ENCODE results near the gene MDM4.
"Not testable (repeated sequence)": the region's sequence is repeated elsewhere in the genome, so short reads cannot be mapped to it uniquely, and the experiment has no call there.

The MDM4 gene

GRCh38 chr1:204520834-204521709, 4.9 kb downstream of the MDM4 start:
- H3K9ac ChIP-seq (ENCODE audit: low read depth, low read length) = no peak overlapping the region
- H3K4me1 ChIP-seq (ENCODE audit: insufficient read depth, low read length) = peaks cover 4% of the 10 kb centered on the region; the same call in 1 of the 2 replicates
- peaks cover 5% of the 10 kb centered on the region; the same call in 1 of the 2 replicates for H3K9me3 ChIP-seq (ENCODE audit: control insufficient read depth, insufficient read depth, low read length)
- peaks cover 4% of the 10 kb centered on the region for H3K36me3 ChIP-seq (ENCODE audit: insufficient read depth, low read length)

GRCh38 chr1:204521941-204522521, 5.8 kb downstream of the MDM4 start:
- not testable (repeated sequence) for H3K36me3 ChIP-seq (ENCODE audit: insufficient read depth, low read length); H3K4me1 ChIP-seq (ENCODE audit: insufficient read depth, low read length); H3K9me3 ChIP-seq (ENCODE audit: control insufficient read depth, insufficient read depth, low read length); H3K9ac ChIP-seq (ENCODE audit: low read depth, low read length)

GRCh38 chr1:204523605-204524215, 7.5 kb downstream of the MDM4 start:
- Histone ChIP-seq H3K9ac (ENCODE audit: low read depth, low read length) (no peak overlapping the region), H3K36me3 (ENCODE audit: insufficient read depth, low read length) (peaks cover 9% of the 10 kb centered on the region), H3K9me3 (ENCODE audit: control insufficient read depth, insufficient read depth, low read length) (peaks cover 5% of the 10 kb centered on the region; the same call in 1 of the 2 replicates), H3K4me1 (ENCODE audit: insufficient read depth, low read length) (peaks cover 4% of the 10 kb centered on the region; the same call in 1 of the 2 replicates)

GRCh38 chr1:204524986-204525385, 8.8 kb downstream of the MDM4 start:
- H3K4me1 ChIP-seq (ENCODE audit: insufficient read depth, low read length) = peaks cover 4% of the 10 kb centered on the region; the same call in 1 of the 2 replicates
- no peak overlapping the region for H3K9ac ChIP-seq (ENCODE audit: low read depth, low read length)
- peaks cover 11% of the 10 kb centered on the region for H3K36me3 ChIP-seq (ENCODE audit: insufficient read depth, low read length)
- peaks cover 5% of the 10 kb centered on the region; the same call in 1 of the 2 replicates for H3K9me3 ChIP-seq (ENCODE audit: control insufficient read depth, insufficient read depth, low read length)

- peaks cover 23% of the 10 kb centered on the region for H3K36me3 ChIP-seq (ENCODE audit: insufficient read depth, low read length)
Observed at GRCh38 chr1:204528241-204528640, 12.0 kb downstream of the MDM4 start.

GRCh38 chr1:204528677-204529076, 12.5 kb downstream of the MDM4 start:
- H3K9ac ChIP-seq (ENCODE audit: low read depth, low read length) = no peak overlapping the region
- H3K9me3 ChIP-seq (ENCODE audit: control insufficient read depth, insufficient read depth, low read length) = 0 out of 2 replicates have a peak, but pooled peaks cover 2% of the 10 kb centered on the region
- H3K36me3 ChIP-seq (ENCODE audit: insufficient read depth, low read length) = peaks cover 23% of the 10 kb centered on the region
- H3K4me1 ChIP-seq (ENCODE audit: insufficient read depth, low read length) = peaks cover 4% of the 10 kb centered on the region; the same call in 1 of the 2 replicates

More at GRCh38 chr1:204528241-204528640, 12.0 kb downstream of the MDM4 start:
- 0 out of 2 replicates have a peak, but pooled peaks cover 5% of the 10 kb centered on the region for H3K9me3 ChIP-seq (ENCODE audit: control insufficient read depth, insufficient read depth, low read length)
- H3K4me1 ChIP-seq (ENCODE audit: insufficient read depth, low read length) = peaks cover 4% of the 10 kb centered on the region; the same call in 1 of the 2 replicates
- no peak overlapping the region for H3K9ac ChIP-seq (ENCODE audit: low read depth, low read length)

- peaks cover 23% of the 10 kb centered on the region for H3K36me3 ChIP-seq (ENCODE audit: insufficient read depth, low read length)
Observed at GRCh38 chr1:204529371-204529895, 13.2 kb downstream of the MDM4 start.

GRCh38 chr1:204530932-204531331, 14.7 kb downstream of the MDM4 start:
- H3K9me3 ChIP-seq (ENCODE audit: control insufficient read depth, insufficient read depth, low read length) = no peaks in the 10 kb centered on the region
- H3K9ac ChIP-seq (ENCODE audit: low read depth, low read length) = no peak overlapping the region
- H3K36me3 ChIP-seq (ENCODE audit: insufficient read depth, low read length) = peaks cover 19% of the 10 kb centered on the region
- no peaks in the 10 kb centered on the region for H3K4me1 ChIP-seq (ENCODE audit: insufficient read depth, low read length)

More at GRCh38 chr1:204529371-204529895, 13.2 kb downstream of the MDM4 start:
- Histone ChIP-seq H3K9me3 (ENCODE audit: control insufficient read depth, insufficient read depth, low read length) (no peaks in the 10 kb centered on the region), H3K9ac (ENCODE audit: low read depth, low read length) (no peak overlapping the region), H3K4me1 (ENCODE audit: insufficient read depth, low read length) (peaks cover 4% of the 10 kb centered on the region; the same call in 1 of the 2 replicates)

- H3K4me1 ChIP-seq (ENCODE audit: insufficient read depth, low read length) = no peaks in the 10 kb centered on the region
- H3K9ac ChIP-seq (ENCODE audit: low read depth, low read length) = no peak overlapping the region
- no peaks in the 10 kb centered on the region for H3K9me3 ChIP-seq (ENCODE audit: control insufficient read depth, insufficient read depth, low read length)
- peaks cover 20% of the 10 kb centered on the region for H3K36me3 ChIP-seq (ENCODE audit: insufficient read depth, low read length)
Observed at GRCh38 chr1:204532832-204533231, 16.6 kb downstream of the MDM4 start.

GRCh38 chr1:204541626-204542025, 25.4 kb downstream of the MDM4 start:
- H3K9ac ChIP-seq (ENCODE audit: low read depth, low read length) = no peak overlapping the region
- H3K4me1 ChIP-seq (ENCODE audit: insufficient read depth, low read length) = no peaks in the 10 kb centered on the region
- H3K9me3 ChIP-seq (ENCODE audit: control insufficient read depth, insufficient read depth, low read length) = no peaks in the 10 kb centered on the region
- peaks cover 43% of the 10 kb centered on the region for H3K36me3 ChIP-seq (ENCODE audit: insufficient read depth, low read length)

- Histone ChIP-seq H3K9ac (ENCODE audit: low read depth, low read length) (no peak overlapping the region), H3K9me3 (ENCODE audit: control insufficient read depth, insufficient read depth, low read length) (no peaks in the 10 kb centered on the region), H3K36me3 (ENCODE audit: insufficient read depth, low read length) (peaks cover 44% of the 10 kb centered on the region), H3K4me1 (ENCODE audit: insufficient read depth, low read length) (no peaks in the 10 kb centered on the region)
Observed at GRCh38 chr1:204544321-204544720, 28.1 kb downstream of the MDM4 start.

- no peak overlapping the region for H3K9ac ChIP-seq (ENCODE audit: low read depth, low read length)
- H3K36me3 ChIP-seq (ENCODE audit: insufficient read depth, low read length) = peaks cover 46% of the 10 kb centered on the region
- no peaks in the 10 kb centered on the region for H3K9me3 ChIP-seq (ENCODE audit: control insufficient read depth, insufficient read depth, low read length)
- H3K4me1 ChIP-seq (ENCODE audit: insufficient read depth, low read length) = no peaks in the 10 kb centered on the region
Observed at GRCh38 chr1:204545202-204545601, 29.0 kb downstream of the MDM4 start.

GRCh38 chr1:204545881-204546280, 29.7 kb downstream of the MDM4 start:
- no peak overlapping the region for H3K9ac ChIP-seq (ENCODE audit: low read depth, low read length)
- no peaks in the 10 kb centered on the region for H3K9me3 ChIP-seq (ENCODE audit: control insufficient read depth, insufficient read depth, low read length)
- no peaks in the 10 kb centered on the region for H3K4me1 ChIP-seq (ENCODE audit: insufficient read depth, low read length)
- peaks cover 51% of the 10 kb centered on the region for H3K36me3 ChIP-seq (ENCODE audit: insufficient read depth, low read length)

- Histone ChIP-seq H3K36me3 (ENCODE audit: insufficient read depth, low read length) (peaks cover 42% of the 10 kb centered on the region), H3K4me1 (ENCODE audit: insufficient read depth, low read length) (no peaks in the 10 kb centered on the region), H3K9me3 (ENCODE audit: control insufficient read depth, insufficient read depth, low read length) (no peaks in the 10 kb centered on the region), H3K9ac (ENCODE audit: low read depth, low read length) (no peak overlapping the region)
Observed at GRCh38 chr1:204548265-204548664, 32.1 kb downstream of the MDM4 start.

All from ES-I3 (cell line).